ENCODE results near the gene MAP3K12. TPM values are rescaled to one million over a fixed set of nuclear protein-coding genes. Genes with fewer than 3 reads are reported as not detected.
A peak's percentile ranks its signal among the peaks of the same experiment; 100 is the strongest.

Gene MAP3K12
- total RNA-seq, 1 donor from 2014 or later, result 13.5 TPM

DNA sequence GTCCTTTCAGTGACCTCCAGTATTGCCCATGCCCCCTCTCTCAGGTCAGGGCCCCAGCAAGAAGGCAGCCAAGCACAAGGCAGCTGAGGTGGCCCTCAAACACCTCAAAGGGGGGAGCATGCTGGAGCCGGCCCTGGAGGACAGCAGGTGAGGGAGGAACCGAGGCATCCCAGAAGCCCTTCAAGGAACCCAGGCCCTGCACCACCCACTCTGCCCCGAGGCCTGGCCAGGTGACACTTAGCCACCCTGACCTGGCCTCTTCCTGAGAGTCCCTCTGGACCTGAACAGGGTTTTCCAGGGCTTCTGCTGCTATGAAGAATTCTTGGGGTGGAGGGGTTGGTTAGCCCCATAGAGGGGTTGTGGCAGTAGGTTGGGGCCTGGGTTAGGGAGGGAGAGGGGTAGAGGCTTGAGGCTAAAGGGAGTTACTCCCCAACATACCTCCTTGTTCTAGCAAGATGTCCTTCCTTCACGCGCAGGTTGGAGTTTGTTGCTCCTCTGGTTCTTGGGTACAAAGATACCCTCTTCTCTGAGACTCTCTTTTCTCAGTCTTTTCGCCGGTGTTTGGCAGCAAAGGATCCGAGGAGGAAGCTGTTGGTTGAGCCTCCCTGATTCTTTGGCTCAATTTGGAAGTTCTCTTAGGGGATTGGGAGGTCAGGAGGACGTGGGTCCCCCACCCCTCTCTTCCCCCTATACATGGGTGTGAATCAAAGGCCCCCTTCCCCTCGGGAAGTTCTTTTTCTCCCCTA, 3.9 kb upstream of the MAP3K12 start:
- Mint-ChIP-seq H3K4me1 (peaks cover 28% of the 10 kb centered on the region), H3K36me3 (ENCODE audit: low read depth) (peaks cover 10% of the 10 kb centered on the region), H3K27me3 (no peaks in the 10 kb centered on the region), H3K27ac (peak overlapping the region; percentile 62), H3K4me3 (peak overlapping the region; percentile 40), H3K9me3 (no peaks in the 10 kb centered on the region)
- no peak for DNase-seq
- intact Hi-C loops (cut with micrococcal nuclease), result no loop called here

- no peak for DNase-seq
- H3K36me3 Mint-ChIP-seq (ENCODE audit: low read depth), result peaks cover 12% of the 10 kb centered on the region
- no peaks in the 10 kb centered on the region for H3K9me3 Mint-ChIP-seq
- H3K4me1 Mint-ChIP-seq, result peaks cover 32% of the 10 kb centered on the region
- intact Hi-C loops (cut with micrococcal nuclease), result no loop called here
- H3K27me3 Mint-ChIP-seq, result no peaks in the 10 kb centered on the region
- no peak overlapping the region for H3K27ac Mint-ChIP-seq
- H3K4me3 Mint-ChIP-seq, result peak overlapping the region; percentile 93
Observed at GRCh38 chr12:53502331-53502730, 3.1 kb upstream of the MAP3K12 start.

- no peaks in the 10 kb centered on the region for H3K27me3 Mint-ChIP-seq
- no peak for DNase-seq
- H3K9me3 Mint-ChIP-seq, result no peaks in the 10 kb centered on the region
- H3K4me3 Mint-ChIP-seq, result peak overlapping the region; percentile 93
- intact Hi-C loops (cut with micrococcal nuclease), result loop anchor here (1.0 to 2.0 kb wide), 9 partner anchors 8 to 321 kb away; partner anchors contain the start of genes ATF7, ATP5MC2, CALCOCO1 and CSAD
- H3K36me3 Mint-ChIP-seq (ENCODE audit: low read depth), result peaks cover 9% of the 10 kb centered on the region
- peak overlapping the region; percentile 97 for H3K27ac Mint-ChIP-seq
- H3K4me1 Mint-ChIP-seq, result peaks cover 33% of the 10 kb centered on the region
Observed at GRCh38 chr12:53501615-53502181, 2.4 kb upstream of the MAP3K12 start.

DNA sequence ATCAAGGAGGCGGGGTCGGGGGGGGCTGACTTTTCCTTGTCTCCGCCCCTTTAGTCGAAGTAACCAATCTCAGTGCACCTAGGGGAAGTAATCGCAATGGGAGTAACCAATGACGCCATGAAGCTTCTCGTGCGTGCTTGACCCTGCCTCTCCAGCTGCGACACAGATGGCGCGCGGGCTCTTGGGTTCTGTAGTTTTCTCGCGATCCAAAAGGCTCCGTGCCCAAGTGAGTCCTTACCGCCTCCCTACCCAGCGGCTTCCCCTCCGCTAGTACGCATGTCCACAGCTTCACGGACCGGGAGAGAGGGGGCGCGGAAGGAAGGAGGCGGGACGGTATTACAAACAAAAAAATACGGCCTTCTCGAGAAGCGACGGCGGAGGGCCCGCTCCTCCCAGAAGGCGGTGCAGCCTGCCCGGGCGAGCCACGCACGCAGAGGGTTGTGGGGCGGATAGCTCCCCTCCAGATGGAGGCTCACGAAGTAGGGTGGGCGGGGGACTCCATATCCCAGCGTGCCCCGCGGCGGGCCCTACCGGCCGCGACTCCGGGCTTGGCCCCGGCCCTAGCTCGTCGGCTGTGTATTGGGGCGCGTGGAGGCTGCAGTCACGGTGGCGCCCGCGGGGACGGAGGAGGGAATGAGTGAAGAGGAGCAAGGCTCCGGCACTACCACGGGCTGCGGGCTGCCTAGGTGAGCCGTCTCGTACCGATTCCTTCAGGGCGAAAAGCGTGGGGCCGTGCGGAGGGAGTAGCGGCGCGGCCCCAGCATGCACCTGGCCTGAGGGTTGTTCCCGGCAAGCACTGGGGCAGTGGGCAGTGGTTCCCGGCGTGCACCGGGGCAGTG, 1.7 kb upstream of the MAP3K12 start, which contains the start of gene TARBP2:
TSS of gene TARBP2 (plus strand) at position 508 of the 839 bp plus-strand sequence. CDS start at position 634, 126 bp downstream.
- peak; percentile 98 for DNase-seq
- Mint-ChIP-seq H3K9me3 (no peaks in the 10 kb centered on the region), H3K4me1 (peaks cover 35% of the 10 kb centered on the region), H3K27me3 (no peaks in the 10 kb centered on the region), H3K4me3 (peak within 1 kb of the TSS; percentile 93), H3K27ac (peak within 1 kb of the TSS; percentile 97), H3K36me3 (ENCODE audit: low read depth) (peaks cover 9% of the 10 kb centered on the region)
- intact Hi-C loops (cut with micrococcal nuclease), result loop anchor here (1.0 to 2.0 kb wide), 9 partner anchors 8 to 321 kb away; partner anchors contain the start of genes ATF7, ATP5MC2, CALCOCO1 and CSAD

GRCh38 chr12:53500142-53500775, 1.0 kb upstream of the MAP3K12 start:
- H3K4me1 Mint-ChIP-seq, result peaks cover 37% of the 10 kb centered on the region
- peak overlapping the region; percentile 93 for H3K4me3 Mint-ChIP-seq
- peak overlapping the region; percentile 97 for H3K27ac Mint-ChIP-seq
- intact Hi-C loops (cut with micrococcal nuclease), result loop anchor here (2.0 kb wide), 3 partner anchors 47 to 227 kb away; partner anchors contain the start of genes CALCOCO1 and PCBP2
- H3K27me3 Mint-ChIP-seq, result no peaks in the 10 kb centered on the region
- no peaks in the 10 kb centered on the region for H3K9me3 Mint-ChIP-seq
- peaks cover 2% of the 10 kb centered on the region for H3K36me3 Mint-ChIP-seq (ENCODE audit: low read depth)
- no peak for DNase-seq

- Mint-ChIP-seq H3K27me3 (no peaks in the 10 kb centered on the region), H3K4me1 (peaks cover 47% of the 10 kb centered on the region), H3K27ac (peak overlapping the region; percentile 84), H3K4me3 (peak overlapping the region; percentile 93), H3K9me3 (no peaks in the 10 kb centered on the region), H3K36me3 (ENCODE audit: low read depth) (peaks cover 2% of the 10 kb centered on the region)
- intact Hi-C loops (cut with micrococcal nuclease), result no loop called here
- DNase-seq, result no peak
Observed at GRCh38 chr12:53498235-53498630, 1.0 kb downstream of the MAP3K12 start.

DNA sequence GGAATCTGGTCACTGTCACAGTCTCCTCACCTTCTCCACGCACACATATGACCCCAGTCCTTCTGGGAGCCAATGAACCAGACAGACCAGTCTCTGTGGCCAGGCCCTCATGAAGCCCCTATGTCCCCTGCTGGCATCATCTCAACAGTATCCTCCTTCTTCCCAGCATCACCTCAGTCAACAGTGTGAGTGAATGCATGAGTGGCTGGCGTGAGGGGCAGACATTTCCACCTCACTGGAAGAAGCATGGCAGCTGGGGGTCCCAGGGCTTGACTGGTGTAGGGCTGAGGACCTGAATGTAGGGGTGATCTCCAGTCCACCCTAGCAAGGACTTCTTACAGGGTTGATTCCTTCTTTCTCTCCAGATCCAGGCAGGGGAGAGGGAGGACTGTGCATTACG, 1.8 kb downstream of the MAP3K12 start:
- Mint-ChIP-seq H3K4me1 (peaks cover 50% of the 10 kb centered on the region), H3K27ac (no peak overlapping the region), H3K4me3 (no peak overlapping the region), H3K9me3 (no peaks in the 10 kb centered on the region), H3K27me3 (no peaks in the 10 kb centered on the region), H3K36me3 (ENCODE audit: low read depth) (peaks cover 2% of the 10 kb centered on the region)
- intact Hi-C loops (cut with micrococcal nuclease), result no loop called here
- no peak for DNase-seq

DNA sequence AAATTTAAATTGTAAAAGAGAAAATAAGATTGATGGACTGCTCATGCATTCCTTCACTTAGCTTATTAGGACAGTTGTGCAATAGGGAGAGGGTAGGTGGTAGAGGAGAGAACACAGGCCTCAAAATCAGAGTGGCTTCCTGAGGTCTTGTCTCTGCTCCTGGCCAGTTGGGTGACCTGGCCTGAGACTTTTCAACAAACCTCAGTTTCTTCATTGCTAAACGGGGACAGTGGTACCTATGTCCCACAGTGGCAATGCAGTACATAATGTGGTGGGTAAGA, 2.6 kb downstream of the MAP3K12 start:
- H3K4me3 Mint-ChIP-seq, result no peak overlapping the region
- peaks cover 49% of the 10 kb centered on the region for H3K4me1 Mint-ChIP-seq
- intact Hi-C loops (cut with micrococcal nuclease), result no loop called here
- no peaks in the 10 kb centered on the region for H3K27me3 Mint-ChIP-seq
- H3K9me3 Mint-ChIP-seq, result no peaks in the 10 kb centered on the region
- peaks cover 2% of the 10 kb centered on the region for H3K36me3 Mint-ChIP-seq (ENCODE audit: low read depth)
- DNase-seq, result no peak
- H3K27ac Mint-ChIP-seq, result no peak overlapping the region

DNA sequence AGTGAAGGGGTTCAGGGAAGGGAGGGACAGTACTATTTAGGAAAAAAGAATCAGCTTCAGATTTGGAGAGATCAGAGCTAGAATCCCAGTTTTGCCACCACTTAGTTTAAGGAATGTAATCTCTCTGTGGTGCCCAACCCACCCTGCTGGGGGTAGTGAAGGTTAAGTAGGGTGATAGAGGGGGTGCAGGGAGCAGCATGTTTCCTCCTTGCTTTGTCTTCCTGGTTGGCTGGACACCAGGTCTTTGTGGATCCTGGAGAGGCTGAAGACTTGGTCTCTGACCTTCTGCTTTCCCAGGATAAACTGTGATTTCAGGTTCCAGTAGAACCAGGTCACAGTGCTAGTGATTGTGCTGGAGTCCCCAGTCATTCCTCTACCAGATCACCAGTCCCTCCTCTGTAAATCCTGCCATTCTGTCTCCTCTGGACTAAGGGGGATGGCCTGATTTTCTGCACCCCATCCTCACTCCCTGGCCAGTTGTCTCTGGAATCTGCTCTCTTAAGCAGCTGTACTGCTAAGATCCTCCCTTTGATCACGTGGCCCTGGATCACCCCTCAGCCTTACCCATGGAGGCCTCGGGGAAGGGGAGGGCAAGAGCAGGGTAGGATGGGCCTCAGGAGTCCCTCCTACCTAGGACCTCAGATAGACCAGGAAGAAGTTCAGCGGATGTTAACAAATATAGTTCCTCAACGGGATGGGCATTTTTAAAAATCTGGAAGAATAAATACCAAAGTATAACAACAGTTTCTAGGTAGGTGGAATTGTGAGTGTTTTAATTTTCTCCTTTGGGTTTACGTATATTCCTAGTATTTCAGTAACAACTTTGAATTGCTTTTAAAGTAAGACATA, 3.1 kb downstream of the MAP3K12 start:
- DNase-seq, result no peak
- no peaks in the 10 kb centered on the region for H3K27me3 Mint-ChIP-seq
- H3K9me3 Mint-ChIP-seq, result no peaks in the 10 kb centered on the region
- peaks cover 2% of the 10 kb centered on the region for H3K36me3 Mint-ChIP-seq (ENCODE audit: low read depth)
- intact Hi-C loops (cut with micrococcal nuclease), result no loop called here
- peaks cover 49% of the 10 kb centered on the region for H3K4me1 Mint-ChIP-seq
- no peak overlapping the region for H3K4me3 Mint-ChIP-seq
- no peak overlapping the region for H3K27ac Mint-ChIP-seq

- Mint-ChIP-seq H3K4me1 (peaks cover 38% of the 10 kb centered on the region), H3K27ac (peak overlapping the region; percentile 90), H3K36me3 (ENCODE audit: low read depth) (peaks cover 2% of the 10 kb centered on the region), H3K9me3 (no peaks in the 10 kb centered on the region), H3K27me3 (no peaks in the 10 kb centered on the region), H3K4me3 (peak overlapping the region; percentile 94)
- no peak for DNase-seq
- intact Hi-C loops (cut with micrococcal nuclease), result loop anchor here (1.0 kb wide), 1 partner anchor 8 kb away; the partner anchor contains the start of gene TARBP2
Observed at GRCh38 chr12:53493610-53494391, 5.5 kb downstream of the MAP3K12 start.

- intact Hi-C loops (cut with micrococcal nuclease), result loop anchor here (1.0 kb wide), 1 partner anchor 8 kb away; the partner anchor contains the start of gene TARBP2
- peak; percentile 97 for DNase-seq
- H3K9me3 Mint-ChIP-seq, result no peaks in the 10 kb centered on the region
Observed at GRCh38 chr12:53492830-53493609, 6.2 kb downstream of the MAP3K12 start.

More at GRCh38 chr12:53492830-53493609, 6.2 kb downstream of the MAP3K12 start:
- Mint-ChIP-seq H3K27me3 (no peaks in the 10 kb centered on the region), H3K4me3 (peak overlapping the region; percentile 94), H3K27ac (peak overlapping the region; percentile 90), H3K36me3 (ENCODE audit: low read depth) (peaks cover 2% of the 10 kb centered on the region), H3K4me1 (peaks cover 31% of the 10 kb centered on the region)
